Astrocyte (in vitro differentiated cells and primary cell): ENCODE data around the gene PRSS36.

Experiments used
- CTCF ChIP-seq: IDR thresholded peaks from 2 replicates; pipeline ENCODE4 v1.5.1; 2011; ENCODE audit warnings: low read depth, mild to moderate bottlenecking, inconsistent platforms, low read length, moderate library complexity; ENCODE audit not compliant: insufficient read depth
- EZH2 ChIP-seq: IDR thresholded peaks from 2 replicates; pipeline ENCODE4 v1.6.1; 2012; ENCODE audit warnings: mild to moderate bottlenecking, low read length, inconsistent platforms; ENCODE audit not compliant: insufficient read depth

- TF ChIP-seq CTCF (no peak), EZH2 (no peak)
Measured at GRCh38 chr16:31129568-31130335, 20.1 kb downstream of the PRSS36 start.
